ENCODE results near the gene WDR74.

DNA sequence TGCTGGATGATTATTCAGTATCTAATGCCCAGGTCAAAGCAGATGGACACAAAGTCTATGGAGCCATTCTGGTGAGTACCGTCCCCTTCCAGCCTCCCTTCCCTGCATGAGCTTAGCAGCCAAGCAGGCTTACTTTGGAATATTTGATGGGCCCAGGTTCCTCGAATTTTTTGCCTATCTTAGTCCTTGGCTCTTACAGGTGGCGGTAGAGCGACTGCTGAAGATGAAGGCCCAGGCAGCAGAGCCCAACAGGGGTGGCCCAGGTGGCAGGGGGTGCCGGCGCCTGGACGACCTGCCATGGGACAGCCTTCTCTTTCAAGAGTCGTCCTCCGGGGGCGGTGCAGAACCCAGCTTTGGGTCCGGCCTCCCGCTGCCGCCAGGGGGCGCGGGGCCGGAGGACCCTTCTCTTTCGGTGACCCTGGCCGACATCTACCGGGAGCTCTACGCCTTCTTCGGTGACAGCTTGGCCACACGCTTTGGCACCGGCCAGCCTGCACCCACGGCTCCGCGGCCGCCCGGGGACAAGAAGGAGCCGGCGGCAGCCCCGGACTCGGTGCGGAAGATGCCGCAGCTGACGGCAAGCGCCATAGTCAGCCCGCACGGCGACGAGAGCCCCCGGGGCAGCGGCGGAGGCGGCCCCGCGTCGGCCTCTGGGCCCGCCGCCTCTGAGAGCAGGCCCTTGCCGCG, 52.9 kb downstream of the WDR74 start:
- TF ChIP-seq, protein P1, sequence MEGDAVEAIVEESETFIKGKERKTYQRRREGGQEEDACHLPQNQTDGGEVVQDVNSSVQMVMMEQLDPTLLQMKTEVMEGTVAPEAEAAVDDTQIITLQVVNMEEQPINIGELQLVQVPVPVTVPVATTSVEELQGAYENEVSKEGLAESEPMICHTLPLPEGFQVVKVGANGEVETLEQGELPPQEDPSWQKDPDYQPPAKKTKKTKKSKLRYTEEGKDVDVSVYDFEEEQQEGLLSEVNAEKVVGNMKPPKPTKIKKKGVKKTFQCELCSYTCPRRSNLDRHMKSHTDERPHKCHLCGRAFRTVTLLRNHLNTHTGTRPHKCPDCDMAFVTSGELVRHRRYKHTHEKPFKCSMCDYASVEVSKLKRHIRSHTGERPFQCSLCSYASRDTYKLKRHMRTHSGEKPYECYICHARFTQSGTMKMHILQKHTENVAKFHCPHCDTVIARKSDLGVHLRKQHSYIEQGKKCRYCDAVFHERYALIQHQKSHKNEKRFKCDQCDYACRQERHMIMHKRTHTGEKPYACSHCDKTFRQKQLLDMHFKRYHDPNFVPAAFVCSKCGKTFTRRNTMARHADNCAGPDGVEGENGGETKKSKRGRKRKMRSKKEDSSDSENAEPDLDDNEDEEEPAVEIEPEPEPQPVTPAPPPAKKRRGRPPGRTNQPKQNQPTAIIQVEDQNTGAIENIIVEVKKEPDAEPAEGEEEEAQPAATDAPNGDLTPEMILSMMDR (IDR thresholded peaks at IDR 0.05) = peak; percentile 89 to 99 (median 94)
- TF ChIP-seq POLR2A (IDR thresholded peaks at IDR 0.05) = no peak
